ENCODE data around the gene ZNF385A. TPM values are rescaled to one million over a fixed set of nuclear protein-coding genes. Genes with fewer than 3 reads are reported as not detected.

The ZNF385A gene
- total and polyA plus RNA-seq, 4 donors = 2.5 to 4.0 (median 2.8) TPM

DNA sequence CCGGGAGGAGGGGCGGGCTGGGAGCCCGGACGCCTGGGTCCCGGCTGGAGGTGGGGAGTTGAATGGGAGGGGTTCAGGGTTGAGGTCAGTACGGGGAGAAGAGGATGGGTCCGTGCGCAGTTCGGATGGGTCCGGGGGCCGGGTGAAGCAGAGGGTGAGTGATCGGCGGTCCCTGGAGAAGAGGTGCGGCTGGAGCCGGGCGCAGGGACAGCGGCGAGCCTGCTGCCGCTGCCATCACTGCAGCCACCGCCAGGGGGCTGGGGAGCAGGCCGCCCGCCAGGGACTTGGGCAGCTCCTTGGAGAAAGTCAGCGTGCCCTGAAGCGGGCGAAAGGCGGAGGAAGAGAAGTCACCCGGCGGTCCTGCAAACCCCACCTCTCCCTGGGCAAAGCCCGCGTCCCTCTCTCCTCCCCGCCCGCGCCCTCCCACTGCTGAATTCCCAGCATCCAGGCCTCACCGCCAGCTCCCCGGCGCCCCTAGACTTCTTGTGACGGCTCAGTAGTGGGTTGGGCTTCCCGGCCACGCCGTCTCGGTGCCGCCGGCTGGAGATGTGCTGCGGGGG is 14.3 kb downstream of the ZNF385A start:
- Histone ChIP-seq H3K9me3 (ENCODE audit: control insufficient read depth in 4 of 4, low read length in 3 of 4) (no peaks in the 10 kb centered on the region), H3K36me3 (ENCODE audit: control insufficient read depth in 4 of 4, insufficient read depth in 3 of 4, low read depth in 1 of 4, low read length in 3 of 4) (peaks cover 0 to 8% (median 0%) of the 10 kb centered on the region in 4 donors), H3K27me3 (ENCODE audit: control insufficient read depth in 4 of 4, insufficient read depth in 4 of 4, low read length in 3 of 4) (no peaks in the 10 kb centered on the region), H3K27ac (ENCODE audit: low read depth in 1 of 2, low read length in 2 of 2) (no peak overlapping the region), H3K9ac (ENCODE audit: low read depth in 1 of 2, low read length in 2 of 2) (no peak overlapping the region), H3K4me3 (ENCODE audit: low read depth in 1 of 3, low read length in 3 of 3) (peak overlapping the region in 1 of 3 donors; percentile 7), H3K4me1 (ENCODE audit: control insufficient read depth in 4 of 4, insufficient read depth in 4 of 4, low read length in 3 of 4) (peaks cover 0 to 5% (median 3%) of the 10 kb centered on the region in 4 donors)
- 40% methylated on average over 44 of the region's 44 CpGs for WGBS
- peak; percentile 50 to 73 for TF ChIP-seq RAD21 (IDR thresholded peaks at IDR 0.05)
- TF ChIP-seq, protein P1, sequence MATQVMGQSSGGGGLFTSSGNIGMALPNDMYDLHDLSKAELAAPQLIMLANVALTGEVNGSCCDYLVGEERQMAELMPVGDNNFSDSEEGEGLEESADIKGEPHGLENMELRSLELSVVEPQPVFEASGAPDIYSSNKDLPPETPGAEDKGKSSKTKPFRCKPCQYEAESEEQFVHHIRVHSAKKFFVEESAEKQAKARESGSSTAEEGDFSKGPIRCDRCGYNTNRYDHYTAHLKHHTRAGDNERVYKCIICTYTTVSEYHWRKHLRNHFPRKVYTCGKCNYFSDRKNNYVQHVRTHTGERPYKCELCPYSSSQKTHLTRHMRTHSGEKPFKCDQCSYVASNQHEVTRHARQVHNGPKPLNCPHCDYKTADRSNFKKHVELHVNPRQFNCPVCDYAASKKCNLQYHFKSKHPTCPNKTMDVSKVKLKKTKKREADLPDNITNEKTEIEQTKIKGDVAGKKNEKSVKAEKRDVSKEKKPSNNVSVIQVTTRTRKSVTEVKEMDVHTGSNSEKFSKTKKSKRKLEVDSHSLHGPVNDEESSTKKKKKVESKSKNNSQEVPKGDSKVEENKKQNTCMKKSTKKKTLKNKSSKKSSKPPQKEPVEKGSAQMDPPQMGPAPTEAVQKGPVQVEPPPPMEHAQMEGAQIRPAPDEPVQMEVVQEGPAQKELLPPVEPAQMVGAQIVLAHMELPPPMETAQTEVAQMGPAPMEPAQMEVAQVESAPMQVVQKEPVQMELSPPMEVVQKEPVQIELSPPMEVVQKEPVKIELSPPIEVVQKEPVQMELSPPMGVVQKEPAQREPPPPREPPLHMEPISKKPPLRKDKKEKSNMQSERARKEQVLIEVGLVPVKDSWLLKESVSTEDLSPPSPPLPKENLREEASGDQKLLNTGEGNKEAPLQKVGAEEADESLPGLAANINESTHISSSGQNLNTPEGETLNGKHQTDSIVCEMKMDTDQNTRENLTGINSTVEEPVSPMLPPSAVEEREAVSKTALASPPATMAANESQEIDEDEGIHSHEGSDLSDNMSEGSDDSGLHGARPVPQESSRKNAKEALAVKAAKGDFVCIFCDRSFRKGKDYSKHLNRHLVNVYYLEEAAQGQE (IDR thresholded peaks at IDR 0.05) = no peak
- TF ChIP-seq, protein P2, sequence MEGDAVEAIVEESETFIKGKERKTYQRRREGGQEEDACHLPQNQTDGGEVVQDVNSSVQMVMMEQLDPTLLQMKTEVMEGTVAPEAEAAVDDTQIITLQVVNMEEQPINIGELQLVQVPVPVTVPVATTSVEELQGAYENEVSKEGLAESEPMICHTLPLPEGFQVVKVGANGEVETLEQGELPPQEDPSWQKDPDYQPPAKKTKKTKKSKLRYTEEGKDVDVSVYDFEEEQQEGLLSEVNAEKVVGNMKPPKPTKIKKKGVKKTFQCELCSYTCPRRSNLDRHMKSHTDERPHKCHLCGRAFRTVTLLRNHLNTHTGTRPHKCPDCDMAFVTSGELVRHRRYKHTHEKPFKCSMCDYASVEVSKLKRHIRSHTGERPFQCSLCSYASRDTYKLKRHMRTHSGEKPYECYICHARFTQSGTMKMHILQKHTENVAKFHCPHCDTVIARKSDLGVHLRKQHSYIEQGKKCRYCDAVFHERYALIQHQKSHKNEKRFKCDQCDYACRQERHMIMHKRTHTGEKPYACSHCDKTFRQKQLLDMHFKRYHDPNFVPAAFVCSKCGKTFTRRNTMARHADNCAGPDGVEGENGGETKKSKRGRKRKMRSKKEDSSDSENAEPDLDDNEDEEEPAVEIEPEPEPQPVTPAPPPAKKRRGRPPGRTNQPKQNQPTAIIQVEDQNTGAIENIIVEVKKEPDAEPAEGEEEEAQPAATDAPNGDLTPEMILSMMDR (IDR thresholded peaks at IDR 0.05; ENCODE audit: low read depth, low read length, missing input control) = peak; percentile 83
- peak; percentile 80 for DNase-seq (ENCODE audit: low spot score)

DNA sequence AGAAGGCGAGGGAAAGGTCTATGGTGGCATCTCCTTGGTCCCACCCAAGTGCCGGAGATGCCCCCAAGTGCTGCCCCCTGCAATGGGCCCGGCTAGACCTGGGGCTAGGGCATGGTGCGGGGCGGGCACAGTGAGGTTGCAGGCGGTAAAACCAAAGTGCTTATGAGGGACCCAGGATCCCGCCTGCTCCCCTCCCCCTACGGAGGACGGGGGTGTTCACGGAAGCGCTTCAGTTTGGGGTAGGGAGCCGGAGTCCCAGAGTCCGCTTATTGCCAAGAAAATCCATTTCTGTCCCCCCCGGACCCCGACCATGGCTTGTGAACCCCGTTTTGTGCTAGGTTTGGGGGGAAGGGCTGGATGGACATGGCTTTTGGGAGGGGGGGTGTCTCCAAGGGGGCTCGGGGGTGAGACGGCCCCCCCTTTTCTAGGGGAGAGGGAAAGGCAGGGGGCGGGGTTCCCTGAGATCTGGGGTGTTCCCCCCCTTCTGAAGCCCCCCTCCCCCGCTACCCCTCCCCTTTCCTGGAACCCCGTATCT is 14.9 kb downstream of the ZNF385A start:
- H3K4me1 ChIP-seq (ENCODE audit: control insufficient read depth in 4 of 4, insufficient read depth in 4 of 4, low read length in 3 of 4) = peaks cover 0 to 5% (median 3%) of the 10 kb centered on the region in 4 donors
- H3K9me3 ChIP-seq (ENCODE audit: control insufficient read depth in 4 of 4, low read length in 3 of 4) = no peaks in the 10 kb centered on the region
- no peak overlapping the region for H3K9ac ChIP-seq (ENCODE audit: low read depth in 1 of 2, low read length in 2 of 2)
- no peaks in the 10 kb centered on the region for H3K27me3 ChIP-seq (ENCODE audit: control insufficient read depth in 4 of 4, insufficient read depth in 4 of 4, low read length in 3 of 4)
- H3K36me3 ChIP-seq (ENCODE audit: control insufficient read depth in 4 of 4, insufficient read depth in 3 of 4, low read depth in 1 of 4, low read length in 3 of 4) = peaks cover 0 to 8% (median 0%) of the 10 kb centered on the region in 4 donors
- no peak overlapping the region for H3K4me3 ChIP-seq (ENCODE audit: low read depth in 1 of 3, low read length in 3 of 3)
- TF ChIP-seq, protein P2 (IDR thresholded peaks at IDR 0.05; ENCODE audit: low read depth, low read length, missing input control) = no peak
- TF ChIP-seq, protein P3, sequence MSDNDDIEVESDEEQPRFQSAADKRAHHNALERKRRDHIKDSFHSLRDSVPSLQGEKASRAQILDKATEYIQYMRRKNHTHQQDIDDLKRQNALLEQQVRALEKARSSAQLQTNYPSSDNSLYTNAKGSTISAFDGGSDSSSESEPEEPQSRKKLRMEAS (IDR thresholded peaks at IDR 0.05) = no peak
- TF ChIP-seq EGR1 (IDR thresholded peaks at IDR 0.05; ENCODE audit: low read depth in 2 of 2) = no peak
- no peak for TF ChIP-seq SP1 (IDR thresholded peaks at IDR 0.05)
- TF ChIP-seq, protein P4, sequence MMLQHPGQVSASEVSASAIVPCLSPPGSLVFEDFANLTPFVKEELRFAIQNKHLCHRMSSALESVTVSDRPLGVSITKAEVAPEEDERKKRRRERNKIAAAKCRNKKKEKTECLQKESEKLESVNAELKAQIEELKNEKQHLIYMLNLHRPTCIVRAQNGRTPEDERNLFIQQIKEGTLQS (IDR thresholded peaks at IDR 0.05) = no peak
- no peak for TF ChIP-seq JUND (IDR thresholded peaks at IDR 0.05)
- TF ChIP-seq, protein P1 (IDR thresholded peaks at IDR 0.05) = no peak
- no peak for TF ChIP-seq GABPA (IDR thresholded peaks at IDR 0.05 in 1 of 2, conservative IDR thresholded peaks at IDR 0.05 in 1 of 2)
- TF ChIP-seq FOXA1 (IDR thresholded peaks at IDR 0.05) = no peak
- no peak for TF ChIP-seq FOXA2 (IDR thresholded peaks at IDR 0.05)
- TF ChIP-seq, protein P5, sequence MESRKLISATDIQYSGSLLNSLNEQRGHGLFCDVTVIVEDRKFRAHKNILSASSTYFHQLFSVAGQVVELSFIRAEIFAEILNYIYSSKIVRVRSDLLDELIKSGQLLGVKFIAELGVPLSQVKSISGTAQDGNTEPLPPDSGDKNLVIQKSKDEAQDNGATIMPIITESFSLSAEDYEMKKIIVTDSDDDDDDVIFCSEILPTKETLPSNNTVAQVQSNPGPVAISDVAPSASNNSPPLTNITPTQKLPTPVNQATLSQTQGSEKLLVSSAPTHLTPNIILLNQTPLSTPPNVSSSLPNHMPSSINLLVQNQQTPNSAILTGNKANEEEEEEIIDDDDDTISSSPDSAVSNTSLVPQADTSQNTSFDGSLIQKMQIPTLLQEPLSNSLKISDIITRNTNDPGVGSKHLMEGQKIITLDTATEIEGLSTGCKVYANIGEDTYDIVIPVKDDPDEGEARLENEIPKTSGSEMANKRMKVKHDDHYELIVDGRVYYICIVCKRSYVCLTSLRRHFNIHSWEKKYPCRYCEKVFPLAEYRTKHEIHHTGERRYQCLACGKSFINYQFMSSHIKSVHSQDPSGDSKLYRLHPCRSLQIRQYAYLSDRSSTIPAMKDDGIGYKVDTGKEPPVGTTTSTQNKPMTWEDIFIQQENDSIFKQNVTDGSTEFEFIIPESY (IDR thresholded peaks at IDR 0.05) = no peak
- no peak for TF ChIP-seq RAD21 (IDR thresholded peaks at IDR 0.05)
- TF ChIP-seq TAF1 (conservative IDR thresholded peaks at IDR 0.05) = no peak
- no peak for TF ChIP-seq NR2F2 (IDR thresholded peaks at IDR 0.05)
- no peak for TF ChIP-seq RXRA (IDR thresholded peaks at IDR 0.05)
- DNase-seq (ENCODE audit: low spot score) = no peak
- peak overlapping the region in 1 of 2 donors; percentile 13 for H3K27ac ChIP-seq (ENCODE audit: low read depth in 1 of 2, low read length in 2 of 2)
- WGBS = 58% methylated on average over 21 of the region's 21 CpGs
